IMR-90 (cell line): ENCODE results near the gene MICAL3. TPM values are rescaled to one million over a fixed set of nuclear protein-coding genes. Genes with fewer than 3 reads are reported as not detected.

Source experiments
- ATAC-seq: fragments of 200-7000 bp; cut with Tn5 transposase; 2 replicates; pipeline ENCODE4 v1.9.1; 2020; ENCODE audit warnings: low read depth, mild to moderate bottlenecking, moderate library complexity
- BruUV-seq: library from RNA; stranded (reverse); fragments of 400-500 nt; replicated peaks from 2 replicates; lab custom pipeline; 2021; lab: Mats Ljungman, UMichigan
- CTCF ChIA-PET: fragments of 300-600 bp; formaldehyde crosslinking; extraction: SDS; loops from one replicate; lab custom pipeline; 2021; ENCODE audit warnings: antibody characterized with exemption; lab: Yijun Ruan, JAX
- POLR2A ChIA-PET: fragments of 300-600 bp; sonication (Branson Sonifier 250); formaldehyde crosslinking; loops from one replicate; lab custom pipeline; 2022; ENCODE audit warnings: antibody characterized with exemption; ENCODE audit not compliant: unreplicated experiment; lab: Charles Lee
- DNase-seq: peaks from one replicate; pipeline ENCODE4 v3.0.0; 2013
- H2AFZ ChIP-seq: replicated peaks from 2 replicates; pipeline ENCODE3; 2013; ENCODE audit warnings: low read length, mild to moderate bottlenecking; ENCODE audit not compliant: poor library complexity
- H2AK5ac ChIP-seq: 2 replicates; pipeline ENCODE4 v1.6.1; 2013; ENCODE audit warnings: low read depth, low read length, inconsistent platforms
- H2AK9ac ChIP-seq: replicated peaks from 2 replicates; pipeline ENCODE3; 2013; ENCODE audit warnings: mild to moderate bottlenecking, low read depth, low read length, moderate library complexity; ENCODE audit not compliant: poor library complexity
- H2BK120ac ChIP-seq: 2 replicates; pipeline ENCODE4 v1.6.1; 2013; ENCODE audit warnings: low read depth, low read length, inconsistent platforms
- H2BK15ac ChIP-seq: 3 replicates; pipeline ENCODE4 v1.6.1; 2013; ENCODE audit warnings: low read depth, low read length, inconsistent platforms
- H2BK20ac ChIP-seq: 2 replicates; pipeline ENCODE4 v1.6.1; 2013; ENCODE audit warnings: low read depth, mild to moderate bottlenecking, inconsistent platforms, low read length, moderate library complexity
- H2BK5ac ChIP-seq: 2 replicates; pipeline ENCODE4 v1.6.1; 2013; ENCODE audit warnings: mild to moderate bottlenecking, low read depth, low read length, inconsistent platforms; ENCODE audit not compliant: poor library complexity, severe bottlenecking
- H3K14ac ChIP-seq: replicated peaks from 2 replicates; pipeline ENCODE4 v1.6.1; 2013; ENCODE audit warnings: low read depth, low read length, inconsistent platforms
- H3K18ac ChIP-seq: 2 replicates; pipeline ENCODE4 v1.6.1; 2013; ENCODE audit warnings: low read depth, low read length, control low read depth
- H3K23ac ChIP-seq: 2 replicates; pipeline ENCODE4 v1.6.1; 2013; ENCODE audit warnings: low read depth, low read length, inconsistent platforms
- H3K27ac ChIP-seq: 2 replicates; pipeline ENCODE4 v1.5.1; 2013; ENCODE audit warnings: mild to moderate bottlenecking, control low read depth, low read length; ENCODE audit not compliant: insufficient read depth
- H3K27me3 ChIP-seq: 2 replicates; pipeline ENCODE4 v1.6.1; 2013; ENCODE audit warnings: low read length; ENCODE audit not compliant: control insufficient read depth, insufficient read depth
- H3K36me3 ChIP-seq: 2 replicates; pipeline ENCODE4 v1.6.1; 2013; ENCODE audit warnings: low read length, mixed read lengths; ENCODE audit not compliant: control insufficient read depth, insufficient read depth
- H3K4ac ChIP-seq: 2 replicates; pipeline ENCODE4 v1.6.1; 2013; ENCODE audit warnings: low read depth, low read length, inconsistent platforms
- H3K4me1 ChIP-seq: 2 replicates; pipeline ENCODE4 v1.6.1; 2013; ENCODE audit warnings: low read length, mixed read lengths; ENCODE audit not compliant: control insufficient read depth, insufficient read depth
- H3K4me2 ChIP-seq: 2 replicates; pipeline ENCODE4 v1.6.1; 2013; ENCODE audit warnings: low read depth, mild to moderate bottlenecking, control low read depth, low read length, moderate library complexity
- H3K4me3 ChIP-seq: 2 replicates; pipeline ENCODE4 v1.5.1; 2013; ENCODE audit warnings: low read depth, mild to moderate bottlenecking, control low read depth, low read length, moderate library complexity; ENCODE audit not compliant: insufficient read depth
- H3K56ac ChIP-seq: 2 replicates; pipeline ENCODE4 v1.6.1; 2013; ENCODE audit warnings: low read length, inconsistent platforms; ENCODE audit not compliant: insufficient read depth; ENCODE audit errors: extremely low read depth
- H3K79me1 ChIP-seq, 2 experiments: 2 replicates each; pipeline ENCODE4 v1.6.1; 2013; ENCODE audit warnings: low read length in 2 of 2, inconsistent platforms in 1 of 2, low read depth in 1 of 2
- H3K9ac ChIP-seq: 2 replicates; pipeline ENCODE4 v1.6.1; 2013; ENCODE audit warnings: low read depth, low read length, control low read depth
- H3K9me1 ChIP-seq: 2 replicates; pipeline ENCODE4 v1.6.1; 2013; ENCODE audit warnings: low read length, inconsistent platforms; ENCODE audit not compliant: insufficient read depth
- H3K9me3 ChIP-seq: 2 replicates; pipeline ENCODE4 v1.6.1; 2013; ENCODE audit warnings: low read length; ENCODE audit not compliant: control insufficient read depth, insufficient read depth
- H4K20me1 ChIP-seq: 2 replicates; pipeline ENCODE4 v1.6.1; 2013; ENCODE audit warnings: low read length, inconsistent platforms; ENCODE audit not compliant: insufficient read depth
- H4K5ac ChIP-seq: 2 replicates; pipeline ENCODE4 v1.6.1; 2013; ENCODE audit warnings: mild to moderate bottlenecking, low read depth, low read length, control low read depth
- H4K8ac ChIP-seq, 2 experiments: 2 replicates each; pipeline ENCODE4 v1.6.1; 2013; ENCODE audit warnings: low read depth in 2 of 2, low read length in 2 of 2, control low read depth in 1 of 2, inconsistent platforms in 1 of 2
- H4K91ac ChIP-seq: 2 replicates; pipeline ENCODE4 v1.6.1; 2013; ENCODE audit warnings: low read depth, low read length, inconsistent platforms; ENCODE audit not compliant: insufficient read depth
- BHLHE40 ChIP-seq: fragments of 150-350 bp; IDR thresholded peaks from 2 replicates; pipeline ENCODE4 v1.6.1; 2016; ENCODE audit warnings: mild to moderate bottlenecking, low read depth, low read length
- CEBPB ChIP-seq: IDR thresholded peaks from 2 replicates; pipeline ENCODE4 v1.6.1; 2012; ENCODE audit warnings: low read depth, low read length, improper control_type of control experiment
- CHD1 ChIP-seq: IDR thresholded peaks from 2 replicates; pipeline ENCODE4 v1.6.1; 2012; ENCODE audit warnings: low read depth, low read length, improper control_type of control experiment
- CTCF ChIP-seq: conservative IDR thresholded peaks from 2 replicates; pipeline ENCODE4 v1.5.1; 2012; ENCODE audit warnings: mild to moderate bottlenecking, low read depth, low read length, improper control_type of control experiment
- ELK1 ChIP-seq: fragments of 150-350 bp; IDR thresholded peaks from 2 replicates; pipeline ENCODE4 v1.6.1; 2016; ENCODE audit warnings: low read depth, mild to moderate bottlenecking, low read length, moderate library complexity, borderline replicate concordance
- MAFK ChIP-seq: IDR thresholded peaks from 2 replicates; pipeline ENCODE4 v1.6.1; 2012; ENCODE audit warnings: low read depth, low read length, improper control_type of control experiment
- MXI1 ChIP-seq: IDR thresholded peaks from 2 replicates; pipeline ENCODE4 v1.6.1; 2012; ENCODE audit warnings: low read depth, mild to moderate bottlenecking, low read length, moderate library complexity, borderline replicate concordance
- POLR2A ChIP-seq: IDR thresholded peaks from 2 replicates; pipeline ENCODE4 v1.6.1; 2012; ENCODE audit warnings: mild to moderate bottlenecking, low read depth, low read length
- RAD21 ChIP-seq: IDR thresholded peaks from 2 replicates; pipeline ENCODE4 v1.6.1; 2012; ENCODE audit warnings: low read length, improper control_type of control experiment
- RCOR1 ChIP-seq: IDR thresholded peaks from 2 replicates; pipeline ENCODE4 v1.6.1; 2012; ENCODE audit warnings: mild to moderate bottlenecking, low read length, improper control_type of control experiment; ENCODE audit not compliant: insufficient replicate concordance
- RFX5 ChIP-seq: IDR thresholded peaks from 2 replicates; pipeline ENCODE4 v1.8.0; 2012; ENCODE audit warnings: low read depth, mild to moderate bottlenecking, low read length, moderate library complexity
- SMC3 ChIP-seq: fragments of 150-350 bp; IDR thresholded peaks from 2 replicates; pipeline ENCODE4 v1.6.1; 2016; ENCODE audit warnings: low read depth, mild to moderate bottlenecking, antibody characterized with exemption, low read length, moderate library complexity
- USF2 ChIP-seq: fragments of 150-350 bp; IDR thresholded peaks from 2 replicates; pipeline ENCODE4 v1.6.1; 2017; ENCODE audit warnings: mild to moderate bottlenecking, antibody characterized with exemption, low read length, low read depth
- WGBS, 2 experiments: methylation state at CpG; one replicate each; pipeline versions ENCODE4 v1.1.5 to v1.1.7; 2013; ENCODE audit warnings: missing lambda C conversion rate in 2 of 2; ENCODE audit not compliant: insufficient read length in 1 of 2; ENCODE audit errors: extremely low coverage in 2 of 2; 5-methylcytosine and 5-hydroxymethylcytosine counted together
- dilution Hi-C: fragments of 300-500 bp; cut with HindIII; formaldehyde crosslinking; loops from one replicate; pipeline ENCODE4 v1.14.3; 2018; ENCODE audit warnings: low sequenced_read_pairs; ENCODE audit not compliant: unreplicated experiment
- in situ Hi-C: fragments of 300-500 bp; cut with MboI; formaldehyde crosslinking; loops from 3 replicates; pipeline ENCODE4 v1.14.3; 2019; ENCODE audit warnings: low sequenced_read_pairs, inconsistent platforms, mixed read lengths
- intact Hi-C: fragments of 100-400 bp; cut with micrococcal nuclease; formaldehyde crosslinking; loops from 2 replicates; pipeline ENCODE4 v1.10.0; 2022
- polyA plus RNA-seq, 3 experiments: library from polyadenylated mRNA; depleted of rRNA; stranded (reverse); fragments of >200 nt; gene quantifications; 2 replicates each; pipeline ENCODE4 v1.2.3, GENCODE V29; 2012; ENCODE audit warnings: low replicate concordance in 1 of 3
- total RNA-seq: library from RNA; depleted of rRNA; stranded (reverse); fragments of >200 nt; gene quantifications from 2 replicates; pipeline ENCODE4 v1.2.3, GENCODE V29; 2012

The MICAL3 gene
- total and polyA plus RNA-seq, 2 of the 4 experiments (the other 2 are of a cell fraction) = 17.6 to 26.8 TPM

- peak; percentile 72 for ATAC-seq
- H4K5ac ChIP-seq = peak overlapping the region; percentile 20
- peak overlapping the region; percentile 63 for H3K27ac ChIP-seq
- H3K4ac ChIP-seq = peak overlapping the region; percentile 82
- peak overlapping the region; percentile 64 for H4K91ac ChIP-seq
- peak overlapping the region; percentile 5 for H3K18ac ChIP-seq
- no peaks in the 10 kb centered on the region for H3K9me3 ChIP-seq
- H3K9ac ChIP-seq = no peak overlapping the region
- H2BK20ac ChIP-seq = peak overlapping the region; percentile 71; the same call in 1 of the 2 replicates
- no TSS peak for BruUV-seq
- no peak overlapping the region for H3K56ac ChIP-seq
- peak overlapping the region; percentile 71 for H2AK5ac ChIP-seq
- H3K79me1 ChIP-seq = no peaks in the 10 kb centered on the region
- peak; percentile 76 for DNase-seq
- peak overlapping the region; percentile 57; the same call in 1 of the 2 replicates for H3K23ac ChIP-seq
- no peaks in the 10 kb centered on the region for H3K27me3 ChIP-seq
- H3K4me3 ChIP-seq = no peak overlapping the region
- no peak for TF ChIP-seq USF2
- TF ChIP-seq CTCF = no peak
- TF ChIP-seq ELK1 = no peak
- no peak for TF ChIP-seq RAD21
- no peak for TF ChIP-seq CEBPB
- TF ChIP-seq MXI1 = no peak
- TF ChIP-seq MAFK = no peak
- no peak for TF ChIP-seq POLR2A
- no peak for TF ChIP-seq SMC3
- no peak for TF ChIP-seq CHD1
- TF ChIP-seq BHLHE40 = no peak
- no peak for TF ChIP-seq RCOR1
- no peak for TF ChIP-seq RFX5
- H2AFZ ChIP-seq = peak overlapping the region; percentile 81
- H3K9me1 ChIP-seq = peaks cover 16% of the 10 kb centered on the region
- peaks cover 18% of the 10 kb centered on the region for H3K4me1 ChIP-seq
- H2BK120ac ChIP-seq = peak overlapping the region; percentile 84
- H3K14ac ChIP-seq = peak overlapping the region; percentile 67
- peak overlapping the region; percentile 4; the same call in 1 of the 2 replicates for H3K4me2 ChIP-seq
- POLR2A ChIA-PET = no interaction called here
- peak overlapping the region; percentile 86; the same call in 2 of the 3 replicates for H2BK15ac ChIP-seq
- in situ Hi-C loops (loop anchor here (25.0 kb wide), 1 partner anchor 494 kb away; the partner anchor contains the start of gene SLC25A18), intact Hi-C loops (no loop called here), dilution Hi-C loops (no loop called here)
- 75% methylated on average over 3 of the region's 4 CpGs; no CpG with 5 or more reads in 1 of the 2 experiments for WGBS, 2 experiments
- no peaks in the 10 kb centered on the region for H3K36me3 ChIP-seq
- peak overlapping the region; percentile 56 for H2AK9ac ChIP-seq
- CTCF ChIA-PET = interaction anchor here (0.5 to 1.4 kb wide), 3 partner anchors 20 to 335 kb away, joined by 4 read pairs; no protein-coding TSS in a partner anchor
- H2BK5ac ChIP-seq = peak overlapping the region; percentile 63
- H4K20me1 ChIP-seq = no peaks in the 10 kb centered on the region
- peak overlapping the region; percentile 63 to 64 for H4K8ac ChIP-seq
Measured at GRCh38 chr22:18056161-18056666, 31.9 kb upstream of the MICAL3 start.
